Esophagus (tissue), 2 donors: ENCODE results near the gene PLCL1. TPM values are rescaled to one million over a fixed set of nuclear protein-coding genes. Genes with fewer than 3 reads are reported as not detected.

ENCODE experiments used
- H3K27ac ChIP-seq, 2 donors: one replicate each; pipeline ENCODE4 v1.5.1; 2013; ENCODE audit warnings: low read depth in 2 of 2, mild to moderate bottlenecking in 2 of 2, inconsistent platforms in 1 of 2, low read length in 1 of 2, moderate library complexity in 1 of 2
- H3K27me3 ChIP-seq, 2 donors: one replicate each; pipeline ENCODE4 v1.6.1; 2013; ENCODE audit warnings: low read length in 2 of 2, control low read depth in 1 of 2, mild to moderate bottlenecking in 1 of 2; ENCODE audit not compliant: insufficient read depth in 2 of 2, control insufficient read depth in 1 of 2
- H3K36me3 ChIP-seq, 2 donors: one replicate each; pipeline ENCODE4 v1.6.1; 2013; ENCODE audit warnings: low read length in 1 of 2; ENCODE audit not compliant: control insufficient read depth in 2 of 2, insufficient read depth in 2 of 2
- H3K4me1 ChIP-seq, 2 donors: one replicate each; pipeline ENCODE4 v1.6.1; 2013; ENCODE audit warnings: low read length in 1 of 2; ENCODE audit not compliant: control insufficient read depth in 2 of 2, insufficient read depth in 2 of 2
- H3K4me3 ChIP-seq, 2 donors: one replicate each; pipeline ENCODE4 v1.5.1; 2013; ENCODE audit warnings: low read length in 2 of 2, mild to moderate bottlenecking in 2 of 2, low read depth in 1 of 2, moderate library complexity in 1 of 2
- H3K9me3 ChIP-seq, 2 donors: one replicate each; pipeline ENCODE4 v1.6.1; 2013; ENCODE audit warnings: mild to moderate bottlenecking in 2 of 2, low read depth in 1 of 2, low read length in 1 of 2, moderate library complexity in 1 of 2; ENCODE audit not compliant: control insufficient read depth in 2 of 2, insufficient read depth in 1 of 2
- WGBS, 2 donors: extraction: QIAGEN DNeasy Blood & Tissue Kit; methylation state at CpG; one replicate each; pipeline ENCODE4 v1.1.7; 2013; 5-methylcytosine and 5-hydroxymethylcytosine counted together
- polyA plus RNA-seq, 2 donors: library from polyadenylated mRNA; stranded (reverse); fragments of 200-250 nt; gene quantifications; one replicate each; pipeline ENCODE4 v1.2.3, GENCODE V29; 2013
- donor health status: healthy with polysubstance abuse.
- donor health status: Bipolar disorder and iron deficiency.

The PLCL1 gene
- polyA plus RNA-seq, 2 donors: 0.20 to 0.59 TPM

DNA sequence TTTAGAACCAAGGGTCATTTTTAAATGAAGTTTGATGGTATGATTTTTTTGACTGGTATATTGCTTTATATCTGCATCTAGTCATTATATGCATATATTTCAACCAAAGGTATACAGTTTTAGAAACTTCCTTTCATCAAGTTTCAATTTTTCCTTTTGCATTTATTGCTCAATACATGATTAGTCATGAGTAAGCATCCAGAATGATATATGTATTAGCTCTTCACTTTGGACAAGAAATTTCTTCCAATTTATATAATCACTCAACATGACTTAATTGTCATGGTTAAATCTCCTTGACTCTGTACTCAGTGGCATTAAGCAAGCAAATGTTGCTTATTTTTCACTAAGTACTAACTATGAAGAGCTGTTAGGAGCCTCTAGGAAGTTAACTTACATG is 123.6 kb downstream of the PLCL1 start:
- H3K4me1 ChIP-seq: no peaks in the 10 kb centered on the region
- no peak overlapping the region for H3K4me3 ChIP-seq
- no peaks in the 10 kb centered on the region for H3K27me3 ChIP-seq
- H3K36me3 ChIP-seq: no peaks in the 10 kb centered on the region
- H3K27ac ChIP-seq: no peak overlapping the region
- H3K9me3 ChIP-seq: no peaks in the 10 kb centered on the region

DNA sequence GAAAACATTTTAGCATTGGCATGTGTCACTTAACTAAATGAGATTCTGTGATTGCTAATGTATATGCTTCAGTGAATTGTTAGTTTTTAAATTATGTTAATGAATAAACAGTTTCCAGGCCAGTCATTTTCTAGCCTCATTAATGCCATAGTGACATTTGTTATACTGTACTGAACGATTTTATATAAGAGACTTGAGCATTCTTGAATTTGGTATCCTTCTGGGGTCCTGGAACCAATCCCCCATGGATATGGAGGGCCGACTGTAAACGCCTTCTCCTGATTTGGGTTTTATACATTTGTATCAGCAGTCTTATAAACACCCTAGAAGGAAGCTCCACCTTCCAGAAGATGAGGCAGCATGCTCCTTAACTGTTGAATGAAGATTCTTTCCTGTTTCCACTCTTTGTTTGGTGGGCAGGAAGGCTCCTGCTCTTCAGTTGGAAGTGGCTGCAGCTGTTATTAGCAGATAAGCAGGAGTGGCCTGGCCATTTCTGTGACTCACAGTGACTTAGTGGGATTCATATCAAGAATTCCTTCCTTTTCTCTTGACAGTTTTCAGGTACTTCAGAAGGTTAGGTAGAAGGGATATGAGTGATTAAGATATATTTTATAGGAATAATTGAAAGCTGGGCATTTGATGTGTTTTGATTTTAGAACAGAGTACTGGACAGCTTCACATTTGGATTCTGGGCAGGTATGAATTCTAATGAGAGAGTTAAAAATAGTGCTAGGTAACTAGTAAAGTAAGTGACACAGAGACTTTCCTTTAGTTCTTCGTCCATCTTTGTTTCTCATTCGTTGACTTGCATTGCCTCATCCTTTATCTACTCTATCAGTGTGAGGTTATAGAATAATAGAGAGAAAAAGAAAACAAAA is 124.9 kb downstream of the PLCL1 start:
- H3K9me3 ChIP-seq: no peaks in the 10 kb centered on the region
- H3K4me1 ChIP-seq: no peaks in the 10 kb centered on the region
- H3K27me3 ChIP-seq: no peaks in the 10 kb centered on the region
- WGBS, 2 donors: 75 to 82% methylated on average over 5 of the region's 5 CpGs
- no peaks in the 10 kb centered on the region for H3K36me3 ChIP-seq
- H3K27ac ChIP-seq: no peak overlapping the region
- no peak overlapping the region for H3K4me3 ChIP-seq

DNA sequence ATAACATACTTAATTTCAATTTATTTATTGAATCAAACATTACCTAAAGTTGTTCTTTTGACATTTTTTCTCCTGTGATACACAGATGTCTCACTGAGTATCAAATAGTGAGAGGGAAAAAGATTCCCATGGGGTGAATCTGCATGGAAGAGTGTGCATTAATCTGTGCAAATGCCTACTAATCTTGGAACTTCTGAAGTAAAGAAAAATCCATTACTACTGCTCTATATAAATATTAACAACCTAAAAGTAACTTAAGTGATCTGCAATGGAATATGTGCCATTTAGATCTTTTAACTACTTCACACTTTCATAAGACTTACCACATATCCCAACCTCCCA is 125.5 kb downstream of the PLCL1 start:
- no peak overlapping the region for H3K4me3 ChIP-seq
- no peak overlapping the region for H3K27ac ChIP-seq
- no peaks in the 10 kb centered on the region for H3K9me3 ChIP-seq
- H3K4me1 ChIP-seq: no peaks in the 10 kb centered on the region
- no peaks in the 10 kb centered on the region for H3K27me3 ChIP-seq
- no peaks in the 10 kb centered on the region for H3K36me3 ChIP-seq

DNA sequence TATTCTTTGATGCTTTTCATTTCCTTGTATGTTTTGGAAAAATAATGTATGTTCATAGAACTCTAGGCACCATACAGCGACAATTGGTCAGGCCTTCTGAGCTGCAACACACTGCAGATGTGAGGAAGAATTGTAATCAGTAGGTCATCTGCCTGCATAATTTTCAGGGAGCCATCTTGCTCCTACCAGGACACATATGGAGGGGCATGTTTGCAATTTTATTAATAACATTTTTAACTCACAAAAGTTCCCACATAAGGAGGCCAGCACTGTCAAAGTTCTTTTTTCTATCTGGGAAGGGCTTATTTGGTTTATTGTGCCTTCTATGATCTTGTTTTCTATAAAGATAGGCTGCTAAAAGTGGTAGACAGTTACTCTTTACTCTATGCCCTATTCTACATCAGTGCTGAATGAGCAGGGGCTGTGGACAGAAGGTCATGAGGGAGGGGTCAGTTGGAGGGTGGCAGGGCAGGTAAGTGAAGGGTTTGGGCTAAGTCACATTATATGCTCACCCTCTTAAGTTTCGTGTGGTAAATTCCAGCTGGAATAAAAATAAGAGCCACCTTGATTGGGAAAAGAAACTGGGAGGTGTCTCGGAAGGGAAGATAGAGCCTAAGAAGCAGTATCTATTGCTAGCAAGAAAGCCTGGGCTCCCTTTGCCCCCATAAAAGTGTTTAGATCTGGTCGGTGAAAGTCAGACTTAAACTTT is 126.3 kb downstream of the PLCL1 start:
- Histone ChIP-seq H3K27ac (no peak overlapping the region), H3K4me1 (no peaks in the 10 kb centered on the region), H3K9me3 (no peaks in the 10 kb centered on the region), H3K4me3 (no peak overlapping the region), H3K36me3 (no peaks in the 10 kb centered on the region), H3K27me3 (no peaks in the 10 kb centered on the region)
- 91 to 93% methylated on average over 4 of the region's 4 CpGs for WGBS, 2 donors

DNA sequence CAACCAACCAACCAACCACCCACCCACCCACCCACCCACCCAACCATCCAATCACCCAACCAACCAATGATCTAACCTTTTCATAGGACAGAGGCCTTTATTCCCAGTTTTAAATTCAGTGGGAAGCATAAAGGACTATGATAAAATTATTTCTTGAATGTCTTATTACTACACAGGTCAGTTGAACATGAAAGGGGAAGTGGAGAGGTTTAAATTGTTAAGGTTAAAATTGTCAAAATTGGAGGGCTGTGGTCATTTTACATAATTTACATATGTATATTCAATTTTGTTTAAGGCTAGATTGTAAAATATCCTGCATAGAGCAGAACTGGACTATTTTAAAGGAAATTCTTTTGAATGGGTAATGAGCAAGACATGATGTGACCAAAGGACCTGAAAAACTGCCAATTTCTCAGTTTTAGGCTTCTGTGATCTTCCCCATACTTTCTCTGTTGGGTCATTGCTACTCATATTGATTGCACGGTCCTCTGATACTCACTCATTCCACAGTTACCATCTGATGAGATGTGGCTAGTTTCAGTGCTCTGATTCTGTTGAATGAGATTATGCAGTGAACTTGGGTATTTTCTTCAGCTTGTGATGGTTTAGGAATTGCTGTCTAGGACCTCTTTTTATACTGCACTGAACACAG is 127.4 kb downstream of the PLCL1 start:
- Histone ChIP-seq H3K4me1 (no peaks in the 10 kb centered on the region), H3K36me3 (no peaks in the 10 kb centered on the region), H3K9me3 (no peaks in the 10 kb centered on the region), H3K4me3 (no peak overlapping the region), H3K27me3 (no peaks in the 10 kb centered on the region), H3K27ac (no peak overlapping the region)
- 69 to 72% methylated on average over 1 of the region's 1 CpG for WGBS, 2 donors

DNA sequence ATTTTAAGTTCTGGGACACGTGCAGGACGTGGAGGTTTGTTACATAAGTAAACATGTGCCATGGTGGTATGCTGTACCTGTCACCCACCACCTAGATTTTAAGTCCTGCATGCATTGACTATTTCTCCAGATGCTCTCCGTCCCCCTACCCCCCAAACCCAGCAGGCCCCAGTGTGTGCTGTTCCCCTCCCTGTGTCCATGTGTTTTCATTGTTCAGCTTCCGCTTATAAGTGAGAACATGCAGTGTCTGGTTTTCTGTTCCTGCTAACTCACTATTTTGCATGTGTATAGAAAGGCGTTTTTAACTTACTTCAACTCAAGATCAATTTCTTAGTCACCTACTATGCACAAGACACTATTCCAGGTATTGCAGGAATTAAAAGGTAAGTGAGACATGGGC is 128.0 kb downstream of the PLCL1 start:
- H3K4me1 ChIP-seq: no peaks in the 10 kb centered on the region
- no peaks in the 10 kb centered on the region for H3K9me3 ChIP-seq
- H3K36me3 ChIP-seq: no peaks in the 10 kb centered on the region
- no peak overlapping the region for H3K27ac ChIP-seq
- WGBS, 2 donors: 83 to 91% methylated on average over 5 of the region's 5 CpGs
- no peak overlapping the region for H3K4me3 ChIP-seq
- H3K27me3 ChIP-seq: no peaks in the 10 kb centered on the region

DNA sequence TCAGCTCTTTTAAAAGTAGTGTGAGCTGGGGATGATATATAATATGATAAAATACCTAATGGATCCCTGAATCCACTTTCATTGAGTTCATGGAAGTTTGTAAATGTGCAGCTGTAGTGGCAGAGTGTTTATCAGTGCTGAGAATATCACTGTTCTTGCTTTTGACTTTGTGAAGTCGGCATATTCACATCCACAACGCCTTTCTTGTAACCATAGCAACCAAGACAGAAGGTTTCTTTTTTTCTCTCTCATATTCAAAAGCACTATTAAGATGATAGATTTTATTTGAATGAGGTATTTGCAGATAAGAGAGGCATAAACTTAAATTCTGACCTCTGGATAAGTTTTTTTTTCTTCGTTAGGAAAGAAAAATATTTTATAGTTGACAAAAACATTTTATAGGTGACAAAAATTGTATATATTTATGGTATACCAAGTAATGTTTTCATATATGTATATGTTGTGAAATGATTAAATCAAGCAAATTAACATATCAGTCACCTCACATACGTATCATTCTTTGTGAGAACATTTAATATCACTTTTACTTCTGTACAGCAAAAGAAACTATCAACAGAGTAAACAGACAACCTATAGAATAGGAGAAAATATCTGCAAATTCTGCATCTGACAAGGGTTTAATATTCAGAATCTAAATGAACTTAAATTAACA is 130.0 kb downstream of the PLCL1 start:
- WGBS, 2 donors: 54 to 55% methylated on average over 4 of the region's 4 CpGs
- Histone ChIP-seq H3K27ac (no peak overlapping the region), H3K9me3 (no peaks in the 10 kb centered on the region), H3K4me3 (no peak overlapping the region), H3K4me1 (no peaks in the 10 kb centered on the region), H3K27me3 (no peaks in the 10 kb centered on the region), H3K36me3 (no peaks in the 10 kb centered on the region)

DNA sequence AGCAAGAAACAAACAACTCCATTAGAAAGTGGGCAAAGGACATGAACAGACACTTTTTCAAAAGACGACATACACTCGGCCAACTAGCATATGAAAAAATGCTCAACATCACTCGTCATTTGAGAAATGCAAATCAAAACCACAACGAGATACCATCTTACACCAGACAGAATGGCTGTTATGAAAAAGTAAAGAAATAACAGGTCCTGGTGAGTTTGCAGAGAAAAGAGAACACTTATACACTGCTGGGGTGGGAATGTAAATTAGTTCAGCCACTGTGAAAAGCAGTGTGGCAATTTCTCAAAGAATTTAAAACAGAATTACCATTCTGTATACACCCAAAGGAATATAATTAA is 130.5 kb downstream of the PLCL1 start:
- no peaks in the 10 kb centered on the region for H3K4me1 ChIP-seq
- H3K4me3 ChIP-seq: no peak overlapping the region
- H3K27ac ChIP-seq: no peak overlapping the region
- no peaks in the 10 kb centered on the region for H3K9me3 ChIP-seq
- WGBS, 2 donors: 74 to 77% methylated on average over 4 of the region's 4 CpGs
- H3K36me3 ChIP-seq: no peaks in the 10 kb centered on the region
- no peaks in the 10 kb centered on the region for H3K27me3 ChIP-seq

DNA sequence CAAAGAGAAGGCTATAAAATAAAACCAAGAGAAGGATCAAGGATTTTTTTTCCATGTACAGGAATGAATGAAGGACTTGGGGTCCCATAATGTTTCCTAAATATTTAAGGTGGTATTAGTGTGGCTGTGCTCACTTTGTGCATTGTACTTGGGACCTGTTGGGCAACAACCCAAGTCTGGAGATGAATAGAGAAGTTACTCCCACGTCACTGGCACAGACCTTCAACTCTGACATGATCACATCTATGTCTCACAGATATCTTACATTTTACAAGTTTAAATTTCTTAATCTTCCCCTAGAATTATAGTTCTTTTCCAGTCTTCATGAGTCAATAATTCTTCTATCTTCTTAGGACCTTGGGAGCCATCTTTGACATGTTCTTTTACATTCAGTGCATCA is 133.4 kb downstream of the PLCL1 start:
- WGBS, 2 donors: 58 to 71% methylated on average over 1 of the region's 1 CpG
- Histone ChIP-seq H3K27me3 (no peaks in the 10 kb centered on the region), H3K27ac (no peak overlapping the region), H3K4me1 (no peaks in the 10 kb centered on the region), H3K9me3 (no peaks in the 10 kb centered on the region), H3K36me3 (no peaks in the 10 kb centered on the region), H3K4me3 (no peak overlapping the region)
